ENCODE data around the gene NEDD4.
A peak's percentile ranks its signal among the peaks of the same experiment; 100 is the strongest.
"Not testable (repeated sequence)": the region's sequence is repeated elsewhere in the genome, so short reads cannot be mapped to it uniquely, and the experiment has no call there.

NEDD4 gene

GRCh38 chr15:55993111-55993803, at the start of gene NEDD4:
TSS of gene NEDD4 (minus strand) at chr15:55993612. CDS start at chr15:55993555, 57 bp downstream.
- peak; percentile 48 for DNase-seq (ENCODE audit: low spot score)

- DNase-seq (ENCODE audit: low spot score) = no peak
Measured at GRCh38 chr15:56042498-56042897, 49.1 kb upstream of the NEDD4 start.

- no peak for DNase-seq (ENCODE audit: low spot score)
Measured at GRCh38 chr15:56042031-56042430, 48.6 kb upstream of the NEDD4 start.

- DNase-seq (ENCODE audit: low spot score) = peak; percentile 8
Measured at GRCh38 chr15:56040081-56041035, 46.9 kb upstream of the NEDD4 start.

- DNase-seq (ENCODE audit: low spot score) = no peak
Measured at GRCh38 chr15:56038707-56039106, 45.3 kb upstream of the NEDD4 start.

- no peak for DNase-seq (ENCODE audit: low spot score)
Measured at GRCh38 chr15:56038015-56038414, 44.6 kb upstream of the NEDD4 start.

GRCh38 chr15:56036546-56037067, 43.2 kb upstream of the NEDD4 start:
- no peak for DNase-seq (ENCODE audit: low spot score)

- DNase-seq (ENCODE audit: low spot score) = no peak
Measured at GRCh38 chr15:56035166-56035565, 41.8 kb upstream of the NEDD4 start.

GRCh38 chr15:56034514-56034913, 41.1 kb upstream of the NEDD4 start:
- no peak for DNase-seq (ENCODE audit: low spot score)

- DNase-seq (ENCODE audit: low spot score) = no peak
Measured at GRCh38 chr15:56032373-56032772, 39.0 kb upstream of the NEDD4 start.

GRCh38 chr15:56031836-56032235, 38.4 kb upstream of the NEDD4 start:
- peak; percentile 25 for DNase-seq (ENCODE audit: low spot score)

- no peak for DNase-seq (ENCODE audit: low spot score)
Measured at GRCh38 chr15:56031402-56031801, 38.0 kb upstream of the NEDD4 start.

- no peak for DNase-seq (ENCODE audit: low spot score)
Measured at GRCh38 chr15:56028430-56028829, 35.0 kb upstream of the NEDD4 start.

GRCh38 chr15:56023160-56023559, 29.7 kb upstream of the NEDD4 start:
- not testable (repeated sequence) for DNase-seq (ENCODE audit: low spot score)

- DNase-seq (ENCODE audit: low spot score) = no peak
Measured at GRCh38 chr15:56019819-56020486, 26.5 kb upstream of the NEDD4 start.

GRCh38 chr15:56019060-56019793, 25.8 kb upstream of the NEDD4 start:
- DNase-seq (ENCODE audit: low spot score) = no peak

GRCh38 chr15:56017920-56018319, 24.5 kb upstream of the NEDD4 start:
- DNase-seq (ENCODE audit: low spot score) = no peak

- no peak for DNase-seq (ENCODE audit: low spot score)
Measured at GRCh38 chr15:56017511-56017910, 24.1 kb upstream of the NEDD4 start.

- DNase-seq (ENCODE audit: low spot score) = no peak
Measured at GRCh38 chr15:56016281-56016680, 22.9 kb upstream of the NEDD4 start.

- no peak for DNase-seq (ENCODE audit: low spot score)
Measured at GRCh38 chr15:56014677-56015076, 21.3 kb upstream of the NEDD4 start.

- DNase-seq (ENCODE audit: low spot score) = not testable (repeated sequence)
Measured at GRCh38 chr15:56007053-56007452, 13.6 kb upstream of the NEDD4 start.

GRCh38 chr15:56006371-56006770, 13.0 kb upstream of the NEDD4 start:
- DNase-seq (ENCODE audit: low spot score) = not testable (repeated sequence)
